T follicular helper cell (primary cell): ENCODE results near the gene CD200R1.
"Not testable (repeated sequence)": the region's sequence is repeated elsewhere in the genome, so short reads cannot be mapped to it uniquely, and the experiment has no call there.

Source experiments
- DNase-seq: peaks from one replicate; pipeline ENCODE4 v3.0.0-alpha.2; 2020; ENCODE audit warnings: low read depth

CD200R1 gene

GRCh38 chr3:112974178-112974517 is 755 bp downstream of the CD200R1 start:
- no peak for DNase-seq

GRCh38 chr3:112973325-112974177 is 1.4 kb downstream of the CD200R1 start:
- DNase-seq: no peak

GRCh38 chr3:112972158-112972557 is 2.7 kb downstream of the CD200R1 start:
- no peak for DNase-seq

GRCh38 chr3:112967828-112968227 is 7.1 kb downstream of the CD200R1 start:
- no peak for DNase-seq

GRCh38 chr3:112967425-112967824 is 7.5 kb downstream of the CD200R1 start:
- no peak for DNase-seq

- no peak for DNase-seq
Measured at GRCh38 chr3:112966633-112967032, 8.3 kb downstream of the CD200R1 start.

- no peak for DNase-seq
Measured at GRCh38 chr3:112965656-112966055, 9.2 kb downstream of the CD200R1 start.

- no peak for DNase-seq
Measured at GRCh38 chr3:112963683-112964082, 11.2 kb downstream of the CD200R1 start.

GRCh38 chr3:112958811-112959560 is 15.9 kb downstream of the CD200R1 start:
- DNase-seq: no peak

GRCh38 chr3:112956351-112956750 is 18.6 kb downstream of the CD200R1 start:
- DNase-seq: no peak

GRCh38 chr3:112948346-112948838 is 26.5 kb downstream of the CD200R1 start:
- no peak for DNase-seq

- no peak for DNase-seq
Measured at GRCh38 chr3:112931736-112932521, 43.0 kb downstream of the CD200R1 start.

GRCh38 chr3:112930771-112931170 is 44.1 kb downstream of the CD200R1 start:
- no peak for DNase-seq

- DNase-seq: no peak
Measured at GRCh38 chr3:112925969-112926368, 48.9 kb downstream of the CD200R1 start.

GRCh38 chr3:112925560-112925959 is 49.3 kb downstream of the CD200R1 start:
- no peak for DNase-seq

- not testable (repeated sequence) for DNase-seq
Measured at GRCh38 chr3:112919541-112919940, 55.4 kb downstream of the CD200R1 start.

GRCh38 chr3:112908252-112908651 is 66.7 kb downstream of the CD200R1 start:
- no peak for DNase-seq

- DNase-seq: no peak
Measured at GRCh38 chr3:112904786-112905185, 70.1 kb downstream of the CD200R1 start.

- DNase-seq: no peak
Measured at GRCh38 chr3:112900113-112900512, 74.8 kb downstream of the CD200R1 start.

- no peak for DNase-seq
Measured at GRCh38 chr3:112897791-112898190, 77.1 kb downstream of the CD200R1 start.

- no peak for DNase-seq
Measured at GRCh38 chr3:112894258-112894657, 80.6 kb downstream of the CD200R1 start.

GRCh38 chr3:112889357-112889756 is 85.5 kb downstream of the CD200R1 start:
- no peak for DNase-seq
